Activated T-helper 2 cell treated with anti-CD3 and anti-CD28 coated beads, Interferon-gamma antibody, Interleukin-2, Interleukin-4, amounts not matched to agents 10 μg/mL and 5 μg/mL and 100 μg/mL, durations not matched to agents 14 hours and 24 hours and 36 hours (primary cell): Measurements from ENCODE around the gene ADAM22. TPM values are rescaled to one million over a fixed set of nuclear protein-coding genes. Genes with fewer than 3 reads are reported as not detected.

Experiments
- DNase-seq: peaks from one replicate; pipeline ENCODE4 v3.0.0; 2021; ENCODE audit warnings: low spot score
- H3K27ac Mint-ChIP-seq: one replicate; pipeline ENCODE4 v1.8.0; 2021; ENCODE audit warnings: mixed read lengths
- H3K27me3 Mint-ChIP-seq: one replicate; pipeline ENCODE4 v1.8.0; 2021; ENCODE audit warnings: low read depth, mixed read lengths
- H3K36me3 Mint-ChIP-seq: one replicate; pipeline ENCODE4 v1.8.0; 2021; ENCODE audit warnings: low read depth, mixed read lengths
- H3K4me1 Mint-ChIP-seq: one replicate; pipeline ENCODE4 v1.8.0; 2021; ENCODE audit warnings: low read depth, mixed read lengths
- H3K4me3 Mint-ChIP-seq: one replicate; pipeline ENCODE4 v1.8.0; 2021; ENCODE audit warnings: low read depth, mild to moderate bottlenecking, moderate library complexity, mixed read lengths
- H3K9me3 Mint-ChIP-seq: one replicate; pipeline ENCODE4 v1.8.0; 2021; ENCODE audit warnings: mixed read lengths
- intact Hi-C: fragments of 100-400 bp; cut with micrococcal nuclease; formaldehyde crosslinking; loops from one replicate; pipeline ENCODE4 v1.15.1; 2023
- total RNA-seq: library from RNA; stranded (reverse); gene quantifications from 2 replicates; pipeline ENCODE4 v1.2.3, GENCODE V29; 2022

Gene ADAM22
- total RNA-seq, 1 donor from 2014 or later = 3.7 TPM

- Mint-ChIP-seq H3K27me3 (no peaks in the 10 kb centered on the region), H3K36me3 (no peaks in the 10 kb centered on the region), H3K27ac (no peak overlapping the region), H3K9me3 (no peaks in the 10 kb centered on the region), H3K4me1 (peaks cover 6% of the 10 kb centered on the region), H3K4me3 (no peak overlapping the region)
- intact Hi-C loops = no loop called here
- DNase-seq = no peak
Measured at GRCh38 chr7:88069093-88069492, 135.0 kb downstream of the ADAM22 start.

- intact Hi-C loops = no loop called here
- H3K27ac Mint-ChIP-seq = no peak overlapping the region
Measured at GRCh38 chr7:88071994-88072714, 138.1 kb downstream of the ADAM22 start.

DNA sequence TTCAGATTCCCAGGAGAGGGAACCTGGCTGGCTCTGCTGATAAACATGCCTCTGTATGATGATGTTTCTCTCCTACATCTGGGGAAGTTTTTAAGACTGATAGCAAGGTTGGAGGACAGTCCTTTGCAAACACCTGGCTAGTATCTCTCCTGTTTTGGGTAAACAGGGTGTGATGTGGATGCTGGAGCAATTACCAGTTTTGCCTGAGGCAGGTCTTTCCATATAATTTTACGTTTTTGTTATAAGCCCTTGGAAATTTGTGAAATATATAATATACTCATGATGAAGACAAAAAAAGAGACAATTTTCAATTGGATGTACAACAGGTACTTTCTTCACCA, 138.6 kb downstream of the ADAM22 start:
- no peak overlapping the region for H3K27ac Mint-ChIP-seq
- DNase-seq = no peak
- no peaks in the 10 kb centered on the region for H3K36me3 Mint-ChIP-seq
- H3K9me3 Mint-ChIP-seq = no peaks in the 10 kb centered on the region
- peaks cover 7% of the 10 kb centered on the region for H3K4me1 Mint-ChIP-seq
- no peaks in the 10 kb centered on the region for H3K27me3 Mint-ChIP-seq
- H3K4me3 Mint-ChIP-seq = no peak overlapping the region
- intact Hi-C loops = no loop called here

More at GRCh38 chr7:88071994-88072714, 138.1 kb downstream of the ADAM22 start:
- H3K36me3 Mint-ChIP-seq = no peaks in the 10 kb centered on the region
- H3K27me3 Mint-ChIP-seq = no peaks in the 10 kb centered on the region
- no peaks in the 10 kb centered on the region for H3K9me3 Mint-ChIP-seq
- no peak for DNase-seq
- H3K4me1 Mint-ChIP-seq = peaks cover 7% of the 10 kb centered on the region
- no peak overlapping the region for H3K4me3 Mint-ChIP-seq

DNA sequence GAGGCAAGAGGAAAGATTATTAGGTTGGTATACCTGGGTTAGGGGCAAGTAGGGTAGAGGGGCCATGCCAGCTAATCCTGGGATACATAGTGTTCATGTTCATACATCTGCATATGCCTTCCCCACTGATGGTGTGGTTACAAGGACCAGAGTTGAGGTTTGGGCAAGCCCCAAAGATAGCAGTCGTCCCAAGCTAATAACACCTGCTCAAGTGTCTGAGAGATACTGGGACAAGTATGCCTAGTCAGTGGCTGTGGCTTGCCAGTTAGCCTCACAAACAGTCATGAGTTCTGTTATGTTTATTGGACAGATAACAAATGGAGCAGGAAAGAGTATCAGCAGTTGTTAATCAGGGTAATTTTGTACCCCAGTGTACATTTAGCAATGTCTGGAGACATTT, 139.6 kb downstream of the ADAM22 start:
- Mint-ChIP-seq H3K36me3 (no peaks in the 10 kb centered on the region), H3K4me1 (peaks cover 7% of the 10 kb centered on the region), H3K27me3 (no peaks in the 10 kb centered on the region), H3K9me3 (no peaks in the 10 kb centered on the region), H3K4me3 (no peak overlapping the region), H3K27ac (no peak overlapping the region)
- intact Hi-C loops = no loop called here
- DNase-seq = no peak

GRCh38 chr7:88075216-88075615, 141.2 kb downstream of the ADAM22 start:
- no peaks in the 10 kb centered on the region for H3K36me3 Mint-ChIP-seq
- no peak for DNase-seq
- no peaks in the 10 kb centered on the region for H3K27me3 Mint-ChIP-seq
- H3K27ac Mint-ChIP-seq = no peak overlapping the region
- H3K9me3 Mint-ChIP-seq = no peaks in the 10 kb centered on the region
- no peak overlapping the region for H3K4me3 Mint-ChIP-seq
- intact Hi-C loops = no loop called here
- H3K4me1 Mint-ChIP-seq = peaks cover 7% of the 10 kb centered on the region

GRCh38 chr7:88083883-88084282, 149.8 kb downstream of the ADAM22 start:
- H3K36me3 Mint-ChIP-seq = no peaks in the 10 kb centered on the region
- DNase-seq = no peak
- H3K27me3 Mint-ChIP-seq = peaks cover 2% of the 10 kb centered on the region
- H3K4me1 Mint-ChIP-seq = no peaks in the 10 kb centered on the region
- intact Hi-C loops = no loop called here
- no peak overlapping the region for H3K27ac Mint-ChIP-seq
- H3K4me3 Mint-ChIP-seq = no peak overlapping the region
- no peaks in the 10 kb centered on the region for H3K9me3 Mint-ChIP-seq

GRCh38 chr7:88089561-88089960, 155.5 kb downstream of the ADAM22 start:
- Mint-ChIP-seq H3K36me3 (no peaks in the 10 kb centered on the region), H3K4me3 (no peak overlapping the region), H3K27ac (no peak overlapping the region), H3K27me3 (peaks cover 2% of the 10 kb centered on the region), H3K9me3 (no peaks in the 10 kb centered on the region), H3K4me1 (peaks cover 9% of the 10 kb centered on the region)
- DNase-seq = no peak
- intact Hi-C loops = no loop called here

- intact Hi-C loops = no loop called here
- peaks cover 2% of the 10 kb centered on the region for H3K27me3 Mint-ChIP-seq
- no peaks in the 10 kb centered on the region for H3K36me3 Mint-ChIP-seq
- no peak for DNase-seq
- H3K4me3 Mint-ChIP-seq = no peak overlapping the region
- peaks cover 9% of the 10 kb centered on the region for H3K4me1 Mint-ChIP-seq
- H3K27ac Mint-ChIP-seq = no peak overlapping the region
- no peaks in the 10 kb centered on the region for H3K9me3 Mint-ChIP-seq
Measured at GRCh38 chr7:88090240-88090639, 156.2 kb downstream of the ADAM22 start.

- Mint-ChIP-seq H3K9me3 (no peaks in the 10 kb centered on the region), H3K27ac (no peak overlapping the region), H3K4me3 (no peak overlapping the region), H3K36me3 (no peaks in the 10 kb centered on the region), H3K27me3 (peaks cover 2% of the 10 kb centered on the region), H3K4me1 (peaks cover 9% of the 10 kb centered on the region)
- intact Hi-C loops = no loop called here
- no peak for DNase-seq
Measured at GRCh38 chr7:88090671-88091070, 156.6 kb downstream of the ADAM22 start.

GRCh38 chr7:88091988-88092675, 158.1 kb downstream of the ADAM22 start:
- H3K27ac Mint-ChIP-seq = no peak overlapping the region
- H3K9me3 Mint-ChIP-seq = no peaks in the 10 kb centered on the region
- H3K27me3 Mint-ChIP-seq = peaks cover 2% of the 10 kb centered on the region
- no peak for DNase-seq
- H3K36me3 Mint-ChIP-seq = no peaks in the 10 kb centered on the region
- intact Hi-C loops = no loop called here
- no peak overlapping the region for H3K4me3 Mint-ChIP-seq
- H3K4me1 Mint-ChIP-seq = peaks cover 9% of the 10 kb centered on the region

- intact Hi-C loops = no loop called here
- Mint-ChIP-seq H3K4me1 (peaks cover 9% of the 10 kb centered on the region), H3K4me3 (no peak overlapping the region), H3K9me3 (no peaks in the 10 kb centered on the region), H3K27ac (no peak overlapping the region), H3K36me3 (no peaks in the 10 kb centered on the region), H3K27me3 (peaks cover 2% of the 10 kb centered on the region)
- no peak for DNase-seq
Measured at GRCh38 chr7:88092676-88092999, 158.6 kb downstream of the ADAM22 start.

- H3K4me3 Mint-ChIP-seq = no peak overlapping the region
- H3K27me3 Mint-ChIP-seq = no peaks in the 10 kb centered on the region
- no peaks in the 10 kb centered on the region for H3K9me3 Mint-ChIP-seq
- peak overlapping the region; percentile 71 for H3K27ac Mint-ChIP-seq
- intact Hi-C loops = loop anchor here (5.0 to 10.0 kb wide), 3 partner anchors 54 to 477 kb away; partner anchors contain the start of genes DBF4, RUNDC3B and SLC25A40
- H3K4me1 Mint-ChIP-seq = peaks cover 24% of the 10 kb centered on the region
- no peaks in the 10 kb centered on the region for H3K36me3 Mint-ChIP-seq
- DNase-seq = no peak
Measured at GRCh38 chr7:88101769-88102168, 167.7 kb downstream of the ADAM22 start.

DNA sequence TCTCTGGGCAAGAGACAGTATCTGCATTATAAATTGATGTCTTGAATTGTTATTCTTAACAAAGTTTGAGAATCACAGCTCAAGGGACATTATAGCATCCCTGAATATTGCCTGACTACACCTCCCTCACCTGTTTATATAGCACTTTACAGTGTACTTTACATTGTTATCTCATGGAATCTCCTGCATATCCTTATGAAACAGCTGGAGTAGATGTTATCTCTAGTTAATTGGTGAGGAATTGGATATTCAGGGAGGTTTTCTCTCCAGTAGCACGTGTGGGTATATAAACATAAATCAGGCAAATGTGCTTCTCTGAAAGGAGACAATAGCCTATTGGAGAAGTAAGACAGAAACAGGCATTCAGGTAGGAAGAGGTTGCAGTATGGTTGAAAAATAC, 168.6 kb downstream of the ADAM22 start:
- Mint-ChIP-seq H3K9me3 (no peaks in the 10 kb centered on the region), H3K27me3 (no peaks in the 10 kb centered on the region), H3K36me3 (no peaks in the 10 kb centered on the region), H3K4me1 (peaks cover 26% of the 10 kb centered on the region), H3K4me3 (no peak overlapping the region), H3K27ac (no peak overlapping the region)
- intact Hi-C loops = loop anchor here (5.0 to 10.0 kb wide), 3 partner anchors 55 to 478 kb away; partner anchors contain the start of genes DBF4, RUNDC3B and SLC25A40
- DNase-seq = no peak
